PFSK-1 (cell line): ENCODE measurements around the gene DACH1.

Experiments
- FOXP2 ChIP-seq: optimal IDR thresholded peaks from 2 replicates; pipeline ENCODE3; 2011; ENCODE audit warnings: borderline replicate concordance, control low read depth, inconsistent platforms; ENCODE audit not compliant: insufficient read depth; ENCODE audit errors: extremely low read length, extremely low read depth
- POLR2AphosphoS5 ChIP-seq: IDR thresholded peaks from 2 replicates; pipeline ENCODE4 v1.6.1; 2012; ENCODE audit warnings: low read depth, mild to moderate bottlenecking, control low read depth, low read length, moderate library complexity
- REST ChIP-seq, 2 experiments: IDR thresholded peaks; 2 replicates each; pipeline versions ENCODE4 v1.6.1 to v1.8.0; 2011 to 2012; ENCODE audit warnings: low read depth in 2 of 2, low read length in 2 of 2, control low read depth in 1 of 2, inconsistent platforms in 1 of 2, mild to moderate bottlenecking in 1 of 2, moderate library complexity in 1 of 2; ENCODE audit not compliant: insufficient read depth in 1 of 2
- SIN3A ChIP-seq: IDR thresholded peaks from 2 replicates; pipeline ENCODE4 v1.6.1; 2012; ENCODE audit warnings: mild to moderate bottlenecking, low read length, moderate library complexity, borderline replicate concordance; ENCODE audit not compliant: insufficient read depth
- TAF1 ChIP-seq: IDR thresholded peaks from 2 replicates; pipeline ENCODE4 v1.6.1; 2012; ENCODE audit warnings: low read length, control low read depth, borderline replicate concordance; ENCODE audit not compliant: insufficient read depth

GRCh38 chr13:71632206-71632605 lies 234.8 kb downstream of the DACH1 start:
- TF ChIP-seq POLR2AphosphoS5 = no peak
- no peak for TF ChIP-seq REST (IDR thresholded peaks at IDR 0.05; ENCODE audit: insufficient read depth in 1 of 2, low read depth in 2 of 2, low read length in 2 of 2)
- TF ChIP-seq TAF1 = no peak
- TF ChIP-seq FOXP2 = no peak
- TF ChIP-seq SIN3A = no peak
